Smooth muscle cell (in vitro differentiated cells): ENCODE measurements around the gene SERINC1. TPM values are rescaled to one million over a fixed set of nuclear protein-coding genes. Genes with fewer than 3 reads are reported as not detected.

Experiments used
- DNase-seq: peaks from one replicate; lab custom pipeline; 2025; ENCODE audit not compliant: unreplicated experiment; lab: John Stamatoyannopoulos, UW
- H2AFZ ChIP-seq: fragments of 200-600 bp; sonication (generic); 2 replicates; pipeline ENCODE4 v1.6.0; 2016; ENCODE audit warnings: antibody characterized with exemption, low read depth, mild to moderate bottlenecking
- H3F3A ChIP-seq: fragments of 200-600 bp; sonication (generic); 2 replicates; pipeline ENCODE4 v1.6.0; 2017; ENCODE audit warnings: antibody characterized with exemption, low read depth
- H3K27ac ChIP-seq: fragments of 200-600 bp; sonication (generic); 2 replicates; pipeline ENCODE4 v1.5.1; 2016; ENCODE audit warnings: low read depth, mild to moderate bottlenecking
- H3K27me3 ChIP-seq: fragments of 200-600 bp; sonication (generic); 2 replicates; pipeline ENCODE4 v1.6.1; 2016; ENCODE audit warnings: low read depth, mild to moderate bottlenecking
- H3K36me3 ChIP-seq: fragments of 200-600 bp; sonication (generic); 2 replicates; pipeline ENCODE4 v1.5.1; 2016; ENCODE audit warnings: low read depth
- H3K4me1 ChIP-seq: fragments of 200-600 bp; sonication (generic); 2 replicates; pipeline ENCODE4 v1.5.1; 2016; ENCODE audit warnings: low read depth
- H3K4me2 ChIP-seq: fragments of 200-600 bp; sonication (generic); 2 replicates; pipeline ENCODE4 v1.6.0; 2016; ENCODE audit warnings: mild to moderate bottlenecking
- H3K4me3 ChIP-seq: fragments of 200-600 bp; sonication (generic); 2 replicates; pipeline ENCODE4 v1.5.1; 2016; ENCODE audit warnings: mild to moderate bottlenecking
- H3K79me2 ChIP-seq: fragments of 200-600 bp; sonication (generic); 2 replicates; pipeline ENCODE4 v1.6.0; 2016; ENCODE audit warnings: low read depth, mild to moderate bottlenecking
- H3K9ac ChIP-seq: fragments of 200-600 bp; sonication (generic); 2 replicates; pipeline ENCODE4 v1.6.0; 2016; ENCODE audit warnings: low read depth
- H3K9me3 ChIP-seq: fragments of 200-600 bp; sonication (generic); replicated peaks from 2 replicates; pipeline ENCODE4 v1.5.1; 2016; ENCODE audit warnings: low read depth
- H4K20me1 ChIP-seq: fragments of 200-600 bp; sonication (generic); 2 replicates; pipeline ENCODE4 v1.6.0; 2016; ENCODE audit warnings: low read depth
- CTCF ChIP-seq: fragments of 200-600 bp; sonication (generic); IDR thresholded peaks from 2 replicates; pipeline ENCODE4 v1.5.1; 2017; ENCODE audit warnings: borderline replicate concordance, mild to moderate bottlenecking, antibody characterized with exemption; ENCODE audit not compliant: insufficient read depth, poor library complexity, severe bottlenecking
- WGBS: methylation state at CpG from one replicate; pipeline ENCODE4 v1.1.7; 2016; ENCODE audit warnings: low lambda C conversion rate; 5-methylcytosine and 5-hydroxymethylcytosine counted together
- polyA plus RNA-seq: library from polyadenylated mRNA; unstranded; fragments of >200 nt; fragmentation: Nextera tagmentation; extraction: Ambion mirVana; gene quantifications from 2 replicates; pipeline ENCODE4 v1.2.1, GENCODE V29; 2016
- total RNA-seq: library from RNA; depleted of rRNA; stranded (reverse); fragments of >200 nt; gene quantifications from 2 replicates; pipeline ENCODE4 v1.2.3, GENCODE V29; 2014

The SERINC1 gene
- total and polyA plus RNA-seq, 2 experiments from 2014 or later = 144 to 233 TPM

DNA sequence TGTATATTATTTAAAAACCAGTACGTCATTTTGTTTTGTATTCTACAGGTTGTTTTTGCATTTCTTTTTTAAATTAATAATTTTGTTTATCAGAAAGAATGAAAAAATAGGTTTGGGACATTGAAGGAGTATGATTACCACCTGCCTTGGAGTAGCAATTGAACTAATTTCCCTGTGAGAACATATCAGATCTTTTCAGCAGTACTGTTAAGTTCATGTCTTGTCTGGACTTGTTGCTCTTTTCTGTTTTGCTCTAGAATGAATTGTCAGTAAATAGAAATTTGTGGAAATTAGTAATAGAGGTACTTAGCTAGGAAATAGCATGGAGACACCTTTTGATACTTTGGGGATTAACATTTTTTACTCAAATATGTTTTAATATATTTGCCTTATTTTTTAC lies 47.9 kb downstream of the SERINC1 start:
- Histone ChIP-seq H3K9ac (no peak overlapping the region), H4K20me1 (no peaks in the 10 kb centered on the region), H3K27ac (no peak overlapping the region), H3K9me3 (no peaks in the 10 kb centered on the region), H3F3A (no peaks in the 10 kb centered on the region), H3K4me2 (no peak overlapping the region), H3K4me3 (no peak overlapping the region), H3K79me2 (no peaks in the 10 kb centered on the region), H3K36me3 (peaks cover 27% of the 10 kb centered on the region), H2AFZ (no peak overlapping the region), H3K27me3 (no peaks in the 10 kb centered on the region), H3K4me1 (no peaks in the 10 kb centered on the region)
- WGBS = 93% methylated on average over 1 of the region's 1 CpG
- DNase-seq = no peak
- TF ChIP-seq CTCF = no peak

GRCh38 chr6:122422614-122423267 lies 48.9 kb downstream of the SERINC1 start:
- Histone ChIP-seq H3K27me3 (no peaks in the 10 kb centered on the region), H4K20me1 (no peaks in the 10 kb centered on the region), H3K9me3 (no peaks in the 10 kb centered on the region), H3K4me2 (no peak overlapping the region), H3K79me2 (no peaks in the 10 kb centered on the region), H3F3A (no peaks in the 10 kb centered on the region), H2AFZ (no peak overlapping the region), H3K9ac (no peak overlapping the region), H3K27ac (no peak overlapping the region), H3K36me3 (peaks cover 27% of the 10 kb centered on the region), H3K4me3 (no peak overlapping the region), H3K4me1 (no peaks in the 10 kb centered on the region)
- WGBS = 100% methylated on average over 1 of the region's 1 CpG
- TF ChIP-seq CTCF = no peak
- DNase-seq = no peak

GRCh38 chr6:122422003-122422402 lies 49.6 kb downstream of the SERINC1 start:
- H2AFZ ChIP-seq = no peak overlapping the region
- WGBS = 91% methylated on average over 2 of the region's 2 CpGs
- no peaks in the 10 kb centered on the region for H4K20me1 ChIP-seq
- no peaks in the 10 kb centered on the region for H3K79me2 ChIP-seq
- H3K4me3 ChIP-seq = no peak overlapping the region
- no peak overlapping the region for H3K9ac ChIP-seq
- no peak overlapping the region for H3K4me2 ChIP-seq
- no peak for TF ChIP-seq CTCF
- no peaks in the 10 kb centered on the region for H3K27me3 ChIP-seq
- H3F3A ChIP-seq = no peaks in the 10 kb centered on the region
- no peaks in the 10 kb centered on the region for H3K4me1 ChIP-seq
- H3K27ac ChIP-seq = no peak overlapping the region
- peaks cover 27% of the 10 kb centered on the region for H3K36me3 ChIP-seq
- no peaks in the 10 kb centered on the region for H3K9me3 ChIP-seq
- DNase-seq = no peak

DNA sequence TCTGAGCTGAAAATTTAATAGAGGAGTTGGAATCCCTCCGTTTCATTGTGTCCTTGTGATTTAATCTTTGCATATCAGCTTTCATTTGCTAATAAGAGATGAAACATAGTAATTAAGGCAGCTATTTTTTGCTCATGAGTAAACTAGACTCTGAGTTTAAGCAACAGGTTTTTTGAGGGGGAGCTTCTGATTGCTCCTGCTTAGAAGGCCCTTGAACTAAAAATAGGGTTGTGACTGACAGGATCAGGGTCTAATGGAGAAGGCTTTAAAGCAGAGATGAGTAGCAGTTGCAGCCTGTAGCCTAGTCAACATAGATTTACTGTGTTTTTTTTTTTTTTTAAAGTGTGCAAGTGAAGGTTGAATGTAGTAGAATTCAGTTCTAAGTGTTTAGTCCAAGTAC lies 54.8 kb downstream of the SERINC1 start:
- Histone ChIP-seq H3K4me1 (no peaks in the 10 kb centered on the region), H3K4me2 (no peak overlapping the region), H3K9me3 (no peaks in the 10 kb centered on the region), H4K20me1 (peaks cover 2% of the 10 kb centered on the region), H3K27ac (no peak overlapping the region), H3F3A (no peaks in the 10 kb centered on the region), H3K27me3 (no peaks in the 10 kb centered on the region), H3K79me2 (no peaks in the 10 kb centered on the region), H3K36me3 (peaks cover 21% of the 10 kb centered on the region), H2AFZ (no peak overlapping the region), H3K4me3 (no peak overlapping the region), H3K9ac (no peak overlapping the region)
- WGBS = 94% methylated on average over 1 of the region's 1 CpG
- TF ChIP-seq CTCF = no peak
- DNase-seq = no peak
